HG03064 (cell line): ENCODE data around the gene PLCG2.
"Not testable (repeated sequence)": the region's sequence is repeated elsewhere in the genome, so short reads cannot be mapped to it uniquely, and the experiment has no call there.

Experiments
- ATAC-seq: cut with Tn5 transposase; IDR thresholded peaks from one replicate; pipeline ENCODE4 v1.9.1; 2021; ENCODE audit warnings: low read depth; ENCODE audit not compliant: unreplicated experiment

The PLCG2 gene

GRCh38 chr16:81977335-81977942 lies 198.3 kb downstream of the PLCG2 start:
- not testable (repeated sequence) for ATAC-seq

GRCh38 chr16:81987121-81987520 lies 208.0 kb downstream of the PLCG2 start:
- no peak for ATAC-seq

GRCh38 chr16:81987706-81988105 lies 208.6 kb downstream of the PLCG2 start:
- no peak for ATAC-seq

- ATAC-seq = no peak
Observed at GRCh38 chr16:81992859-81993258, 213.8 kb downstream of the PLCG2 start.

- no peak for ATAC-seq
Observed at GRCh38 chr16:81994485-81994884, 215.4 kb downstream of the PLCG2 start.

- no peak for ATAC-seq
Observed at GRCh38 chr16:81995651-81996050, 216.6 kb downstream of the PLCG2 start.

- ATAC-seq = no peak
Observed at GRCh38 chr16:81996664-81997509, 217.8 kb downstream of the PLCG2 start.

- no peak for ATAC-seq
Observed at GRCh38 chr16:81997738-81998137, 218.6 kb downstream of the PLCG2 start.

GRCh38 chr16:82002831-82003230 lies 223.7 kb downstream of the PLCG2 start:
- ATAC-seq = no peak

- ATAC-seq = no peak
Observed at GRCh38 chr16:82004601-82005000, 225.5 kb downstream of the PLCG2 start.

- no peak for ATAC-seq
Observed at GRCh38 chr16:82005027-82005830, 226.1 kb downstream of the PLCG2 start.

- no peak for ATAC-seq
Observed at GRCh38 chr16:82006036-82006435, 226.9 kb downstream of the PLCG2 start.

GRCh38 chr16:82007189-82007588 lies 228.1 kb downstream of the PLCG2 start:
- ATAC-seq = no peak

- ATAC-seq = no peak
Observed at GRCh38 chr16:82008957-82009592, 230.0 kb downstream of the PLCG2 start.

- ATAC-seq = not testable (repeated sequence)
Observed at GRCh38 chr16:82009789-82010188, 230.7 kb downstream of the PLCG2 start.

GRCh38 chr16:82010649-82011048 lies 231.6 kb downstream of the PLCG2 start:
- ATAC-seq = no peak

GRCh38 chr16:82011199-82011641 lies 232.1 kb downstream of the PLCG2 start, which contains the start of gene SDR42E1:
TSS of gene SDR42E1 (minus strand) at chr16:82011470. CDS start at chr16:82000858, 10,612 bp downstream.
- no peak for ATAC-seq
